Mucosa of rectum (tissue), 2 donors: ENCODE measurements around the gene ADNP.
"Not testable (repeated sequence)": the region's sequence is repeated elsewhere in the genome, so short reads cannot be mapped to it uniquely, and the experiment has no call there.

Experiments
- H3K27ac ChIP-seq, 2 donors: one replicate each; pipeline ENCODE4 v1.7.0; 2013; ENCODE audit warnings: inconsistent platforms in 2 of 2, low read depth in 2 of 2, low read length in 2 of 2
- H3K27me3 ChIP-seq, 2 donors: one replicate each; pipeline ENCODE4 v1.7.0; 2013; ENCODE audit warnings: low read length in 2 of 2; ENCODE audit not compliant: control insufficient read depth in 2 of 2, insufficient read depth in 2 of 2
- H3K36me3 ChIP-seq, 2 donors: one replicate each; pipeline ENCODE4 v1.7.0; 2013; ENCODE audit warnings: low read length in 2 of 2; ENCODE audit not compliant: control insufficient read depth in 2 of 2, insufficient read depth in 2 of 2
- H3K4me1 ChIP-seq, 2 donors: one replicate each; pipeline ENCODE4 v1.7.0; 2013; ENCODE audit warnings: low read length in 2 of 2, mild to moderate bottlenecking in 1 of 2; ENCODE audit not compliant: control insufficient read depth in 2 of 2, insufficient read depth in 2 of 2
- H3K4me3 ChIP-seq, 2 donors: one replicate each; pipeline ENCODE4 v1.7.0; 2013; ENCODE audit warnings: low read length in 2 of 2
- H3K9ac ChIP-seq, 2 donors: one replicate each; pipeline ENCODE4 v1.7.0; 2013; ENCODE audit warnings: low read length in 2 of 2, low read depth in 1 of 2, mild to moderate bottlenecking in 1 of 2
- H3K9me3 ChIP-seq, 2 donors: one replicate each; pipeline ENCODE4 v1.7.0; 2013; ENCODE audit warnings: low read length in 2 of 2; ENCODE audit not compliant: control insufficient read depth in 2 of 2
- donor health status: healthy.
- donor health status: Normal muscosa, but diverticular disease.

Gene ADNP

GRCh38 chr20:50886184-50886790, 45.0 kb downstream of the ADNP start:
- Histone ChIP-seq H3K9ac (no peak overlapping the region), H3K9me3 (no peaks in the 10 kb centered on the region), H3K27ac (no peak overlapping the region), H3K36me3 (peaks cover 13% of the 10 kb centered on the region in 2 donors), H3K27me3 (no peaks in the 10 kb centered on the region), H3K4me1 (no peaks in the 10 kb centered on the region), H3K4me3 (no peak overlapping the region)

- Histone ChIP-seq H3K27me3 (no peaks in the 10 kb centered on the region), H3K4me3 (no peak overlapping the region), H3K9ac (no peak overlapping the region), H3K4me1 (no peaks in the 10 kb centered on the region), H3K27ac (no peak overlapping the region), H3K36me3 (peaks cover 8 to 10% of the 10 kb centered on the region in 2 donors), H3K9me3 (no peaks in the 10 kb centered on the region)
Observed at GRCh38 chr20:50885781-50886180, 45.5 kb downstream of the ADNP start.

GRCh38 chr20:50885068-50885467, 46.2 kb downstream of the ADNP start:
- no peaks in the 10 kb centered on the region for H3K27me3 ChIP-seq
- no peak overlapping the region for H3K27ac ChIP-seq
- H3K4me1 ChIP-seq = no peaks in the 10 kb centered on the region
- H3K36me3 ChIP-seq = peaks cover 7 to 10% of the 10 kb centered on the region in 2 donors
- no peaks in the 10 kb centered on the region for H3K9me3 ChIP-seq
- H3K9ac ChIP-seq = no peak overlapping the region
- no peak overlapping the region for H3K4me3 ChIP-seq

GRCh38 chr20:50883856-50884255, 47.4 kb downstream of the ADNP start:
- H3K4me3 ChIP-seq = no peak overlapping the region
- peaks cover under 1% of the 10 kb centered on the region in 2 donors for H3K36me3 ChIP-seq
- no peaks in the 10 kb centered on the region for H3K27me3 ChIP-seq
- H3K27ac ChIP-seq = no peak overlapping the region
- H3K9ac ChIP-seq = no peak overlapping the region
- no peaks in the 10 kb centered on the region for H3K4me1 ChIP-seq
- no peaks in the 10 kb centered on the region for H3K9me3 ChIP-seq

- H3K4me1 ChIP-seq, H3K9me3 ChIP-seq, H3K4me3 ChIP-seq, H3K36me3 ChIP-seq, H3K27ac ChIP-seq, H3K27me3 ChIP-seq, H3K9ac ChIP-seq: not testable (repeated sequence)
Observed at GRCh38 chr20:50881759-50882424, 49.3 kb downstream of the ADNP start.

GRCh38 chr20:50879649-50880550, 51.3 kb downstream of the ADNP start:
- H3K9me3 ChIP-seq = no peaks in the 10 kb centered on the region

GRCh38 chr20:50877232-50877743, 53.9 kb downstream of the ADNP start:
- Histone ChIP-seq H3K4me3 (no peak overlapping the region), H3K9me3 (no peaks in the 10 kb centered on the region), H3K27me3 (no peaks in the 10 kb centered on the region), H3K36me3 (peaks cover 0 to 2% of the 10 kb centered on the region in 2 donors), H3K27ac (no peak overlapping the region), H3K4me1 (no peaks in the 10 kb centered on the region), H3K9ac (no peak overlapping the region)

More at GRCh38 chr20:50879649-50880550, 51.3 kb downstream of the ADNP start:
- Histone ChIP-seq H3K9ac (no peak overlapping the region), H3K4me1 (no peaks in the 10 kb centered on the region), H3K36me3 (peaks cover 0 to 2% of the 10 kb centered on the region in 2 donors), H3K27ac (no peak overlapping the region), H3K4me3 (no peak overlapping the region), H3K27me3 (no peaks in the 10 kb centered on the region)

- H3K4me3 ChIP-seq = no peak overlapping the region
- peaks cover 0 to 2% of the 10 kb centered on the region in 2 donors for H3K36me3 ChIP-seq
- H3K9me3 ChIP-seq = no peaks in the 10 kb centered on the region
- no peaks in the 10 kb centered on the region for H3K27me3 ChIP-seq
- no peak overlapping the region for H3K9ac ChIP-seq
- H3K27ac ChIP-seq = no peak overlapping the region
- H3K4me1 ChIP-seq = no peaks in the 10 kb centered on the region
Observed at GRCh38 chr20:50876816-50877215, 54.4 kb downstream of the ADNP start.

GRCh38 chr20:50876063-50876685, 55.1 kb downstream of the ADNP start:
- Histone ChIP-seq H3K4me1 (no peaks in the 10 kb centered on the region), H3K36me3 (peaks cover 0 to 2% of the 10 kb centered on the region in 2 donors), H3K9me3 (no peaks in the 10 kb centered on the region), H3K9ac (no peak overlapping the region), H3K4me3 (no peak overlapping the region), H3K27me3 (no peaks in the 10 kb centered on the region), H3K27ac (no peak overlapping the region)
